DND-41 (cell line): Measurements from ENCODE around the gene KCNJ11.

Experiments used
- ATAC-seq: fragments of 200-7000 bp; cut with Tn5 transposase; 3 replicates; pipeline ENCODE4 v1.9.1; 2021; ENCODE audit warnings: low read depth; ENCODE audit not compliant: insufficient read depth
- DNase-seq: peaks from one replicate; pipeline ENCODE4 v3.0.0-alpha.2; 2020
- H2AFZ ChIP-seq: 2 replicates; pipeline ENCODE4 v1.6.0; 2012; ENCODE audit warnings: low read depth, low read length
- H3K27ac ChIP-seq: 2 replicates; pipeline ENCODE4 v1.5.1; 2012; ENCODE audit warnings: low read length, inconsistent platforms
- H3K27me3 ChIP-seq: fragments of 200-600 bp; sonication (generic); 2 replicates; pipeline ENCODE4 v1.6.0; 2012; ENCODE audit warnings: low read length, mild to moderate bottlenecking, inconsistent platforms; ENCODE audit not compliant: insufficient read depth, poor library complexity
- H3K36me3 ChIP-seq: 2 replicates; pipeline ENCODE4 v1.5.1; 2012; ENCODE audit warnings: low read length, inconsistent platforms; ENCODE audit not compliant: insufficient read depth
- H3K4me1 ChIP-seq: 2 replicates; pipeline ENCODE4 v1.5.1; 2012; ENCODE audit warnings: mild to moderate bottlenecking, low read length; ENCODE audit not compliant: insufficient read depth
- H3K4me2 ChIP-seq: 2 replicates; pipeline ENCODE4 v1.6.0; 2012; ENCODE audit warnings: mild to moderate bottlenecking, moderate library complexity, low read length, inconsistent platforms; ENCODE audit not compliant: insufficient read depth
- H3K4me3 ChIP-seq, 2 experiments: fragments of 200-600 bp in 1 of 2; shearing (Covaris generic) in 1 of 2; 2 replicates each; pipeline ENCODE4 v1.5.1; 2012 to 2016; ENCODE audit warnings: inconsistent platforms in 2 of 2, low read length in 2 of 2, mild to moderate bottlenecking in 2 of 2, low read depth in 1 of 2, moderate library complexity in 1 of 2
- H3K79me2 ChIP-seq: 2 replicates; pipeline ENCODE4 v1.6.0; 2012; ENCODE audit warnings: low read length, inconsistent platforms; ENCODE audit not compliant: insufficient read depth
- H3K9ac ChIP-seq: 2 replicates; pipeline ENCODE4 v1.6.0; 2012; ENCODE audit warnings: low read depth, mild to moderate bottlenecking, inconsistent platforms, low read length, moderate library complexity
- H3K9me3 ChIP-seq: 2 replicates; pipeline ENCODE4 v1.5.1; 2012; ENCODE audit warnings: low read length, moderate library complexity, mild to moderate bottlenecking, inconsistent platforms; ENCODE audit not compliant: insufficient read depth, severe bottlenecking
- H4K20me1 ChIP-seq: 2 replicates; pipeline ENCODE4 v1.6.0; 2012; ENCODE audit warnings: low read length; ENCODE audit not compliant: insufficient read depth
- CTCF ChIP-seq: IDR thresholded peaks from 2 replicates; pipeline ENCODE4 v1.5.1; 2012; ENCODE audit warnings: borderline replicate concordance, low read length, moderate library complexity, mild to moderate bottlenecking; ENCODE audit not compliant: poor library complexity, severe bottlenecking; ENCODE audit errors: extremely low read depth
- EZH2 ChIP-seq: IDR thresholded peaks from 3 replicates; pipeline ENCODE4 v1.6.1; 2012; ENCODE audit warnings: borderline replicate concordance, low read depth, mild to moderate bottlenecking, moderate library complexity, low read length, inconsistent platforms; ENCODE audit not compliant: severe bottlenecking

KCNJ11 gene

GRCh38 chr11:17369684-17370243, 18.7 kb downstream of the KCNJ11 start:
- Histone ChIP-seq H3K4me2 (no peak overlapping the region), H3K79me2 (no peaks in the 10 kb centered on the region), H3K36me3 (peaks cover 88% of the 10 kb centered on the region), H3K4me3 (no peak overlapping the region), H3K27me3 (no peaks in the 10 kb centered on the region), H3K4me1 (no peaks in the 10 kb centered on the region), H4K20me1 (no peaks in the 10 kb centered on the region), H3K27ac (no peak overlapping the region), H3K9ac (no peak overlapping the region), H2AFZ (no peak overlapping the region), H3K9me3 (peaks cover 74% of the 10 kb centered on the region)
- DNase-seq (no peak), ATAC-seq (no peak)
- TF ChIP-seq EZH2: no peak
- TF ChIP-seq CTCF: no peak

- Histone ChIP-seq H2AFZ (no peak overlapping the region), H3K27me3 (no peaks in the 10 kb centered on the region), H3K4me2 (no peak overlapping the region), H3K9ac (no peak overlapping the region), H4K20me1 (no peaks in the 10 kb centered on the region), H3K79me2 (no peaks in the 10 kb centered on the region), H3K4me1 (no peaks in the 10 kb centered on the region), H3K27ac (no peak overlapping the region), H3K9me3 (peaks cover 68% of the 10 kb centered on the region), H3K36me3 (peaks cover 82% of the 10 kb centered on the region), H3K4me3 (no peak overlapping the region)
- TF ChIP-seq EZH2 (no peak), CTCF (no peak)
- ATAC-seq (no peak), DNase-seq (no peak)
Measured at GRCh38 chr11:17369094-17369493, 19.4 kb downstream of the KCNJ11 start.

GRCh38 chr11:17368551-17368950, 19.9 kb downstream of the KCNJ11 start:
- Histone ChIP-seq H4K20me1 (no peaks in the 10 kb centered on the region), H3K4me2 (no peak overlapping the region), H3K4me3 (no peak overlapping the region), H3K36me3 (peaks cover 76% of the 10 kb centered on the region), H3K9me3 (peaks cover 62% of the 10 kb centered on the region), H3K4me1 (no peaks in the 10 kb centered on the region), H2AFZ (no peak overlapping the region), H3K27ac (no peak overlapping the region), H3K9ac (no peak overlapping the region), H3K27me3 (no peaks in the 10 kb centered on the region), H3K79me2 (no peaks in the 10 kb centered on the region)
- ATAC-seq (peak; percentile 58), DNase-seq (no peak)
- TF ChIP-seq CTCF (no peak), EZH2 (no peak)

- H3K9me3 ChIP-seq: peaks cover 42% of the 10 kb centered on the region
- no peaks in the 10 kb centered on the region for H3K4me1 ChIP-seq
- H3K4me2 ChIP-seq: no peak overlapping the region
- H3K27me3 ChIP-seq: no peaks in the 10 kb centered on the region
- no peaks in the 10 kb centered on the region for H3K79me2 ChIP-seq
- no peak overlapping the region for H3K9ac ChIP-seq
- TF ChIP-seq CTCF (no peak), EZH2 (no peak)
- no peak for ATAC-seq
- peaks cover 56% of the 10 kb centered on the region for H3K36me3 ChIP-seq
- no peak overlapping the region for H3K4me3 ChIP-seq
- H2AFZ ChIP-seq: no peak overlapping the region
- H4K20me1 ChIP-seq: no peaks in the 10 kb centered on the region
- no peak overlapping the region for H3K27ac ChIP-seq
- no peak for DNase-seq
Measured at GRCh38 chr11:17366495-17366894, 22.0 kb downstream of the KCNJ11 start.
